ENCODE measurements around the gene STK32B.

GRCh38 chr4:5141802-5142201 lies 90.5 kb downstream of the STK32B start:
- no peak for TF ChIP-seq CTCF (IDR thresholded peaks at IDR 0.05)
- no peak for TF ChIP-seq POLR2A (IDR thresholded peaks at IDR 0.05)
